Breast epithelium (tissue), 3 donors: ENCODE data around the gene NXPH4.

Source experiments
- POLR2A ChIP-seq: fragments of 450-650 bp; IDR thresholded peaks from one replicate; pipeline ENCODE4 v1.6.1; 2016; ENCODE audit warnings: antibody characterized with exemption, mild to moderate bottlenecking, moderate library complexity
- POLR2AphosphoS5 ChIP-seq, 3 donors: sonication (generic); formaldehyde crosslinking; IDR thresholded peaks; one replicate each; pipeline ENCODE4 v1.6.1; 2017; ENCODE audit warnings: antibody characterized with exemption in 3 of 3
- TF ChIP-seq, protein P1 (sequence below), 3 donors: fragments of 450-650 bp; IDR thresholded peaks; one replicate each; pipeline ENCODE4 v1.5.1; 2016 to 2017; ENCODE audit warnings: antibody characterized with exemption in 3 of 3, mild to moderate bottlenecking in 3 of 3, moderate library complexity in 3 of 3

DNA sequence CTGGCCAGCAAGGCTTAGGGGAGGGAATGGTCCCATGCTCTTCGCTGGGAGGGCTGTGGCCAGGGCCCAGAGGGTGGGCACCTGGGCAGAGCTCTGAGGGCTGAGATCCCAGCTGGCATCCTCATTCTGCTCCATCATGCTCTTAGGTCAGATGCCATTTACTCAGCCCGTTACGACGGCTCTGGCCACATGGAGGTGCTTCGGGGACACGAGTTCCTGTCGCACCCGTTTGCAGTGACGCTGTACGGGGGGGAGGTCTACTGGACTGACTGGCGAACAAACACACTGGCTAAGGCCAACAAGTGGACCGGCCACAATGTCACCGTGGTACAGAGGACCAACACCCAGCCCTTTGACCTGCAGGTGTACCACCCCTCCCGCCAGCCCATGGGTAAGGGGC, 38.4 kb upstream of the NXPH4 start:
- no peak for TF ChIP-seq POLR2A
- TF ChIP-seq, protein P1, sequence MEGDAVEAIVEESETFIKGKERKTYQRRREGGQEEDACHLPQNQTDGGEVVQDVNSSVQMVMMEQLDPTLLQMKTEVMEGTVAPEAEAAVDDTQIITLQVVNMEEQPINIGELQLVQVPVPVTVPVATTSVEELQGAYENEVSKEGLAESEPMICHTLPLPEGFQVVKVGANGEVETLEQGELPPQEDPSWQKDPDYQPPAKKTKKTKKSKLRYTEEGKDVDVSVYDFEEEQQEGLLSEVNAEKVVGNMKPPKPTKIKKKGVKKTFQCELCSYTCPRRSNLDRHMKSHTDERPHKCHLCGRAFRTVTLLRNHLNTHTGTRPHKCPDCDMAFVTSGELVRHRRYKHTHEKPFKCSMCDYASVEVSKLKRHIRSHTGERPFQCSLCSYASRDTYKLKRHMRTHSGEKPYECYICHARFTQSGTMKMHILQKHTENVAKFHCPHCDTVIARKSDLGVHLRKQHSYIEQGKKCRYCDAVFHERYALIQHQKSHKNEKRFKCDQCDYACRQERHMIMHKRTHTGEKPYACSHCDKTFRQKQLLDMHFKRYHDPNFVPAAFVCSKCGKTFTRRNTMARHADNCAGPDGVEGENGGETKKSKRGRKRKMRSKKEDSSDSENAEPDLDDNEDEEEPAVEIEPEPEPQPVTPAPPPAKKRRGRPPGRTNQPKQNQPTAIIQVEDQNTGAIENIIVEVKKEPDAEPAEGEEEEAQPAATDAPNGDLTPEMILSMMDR (IDR thresholded peaks at IDR 0.05), result no peak
- no peak for TF ChIP-seq POLR2AphosphoS5 (IDR thresholded peaks at IDR 0.05)
